GDM1 (cell line): ENCODE measurements around the gene PTPRK.

ENCODE experiments used
- DNase-seq: peaks from one replicate; lab custom pipeline; 2025; lab: John Stamatoyannopoulos, UW

Gene PTPRK

DNA sequence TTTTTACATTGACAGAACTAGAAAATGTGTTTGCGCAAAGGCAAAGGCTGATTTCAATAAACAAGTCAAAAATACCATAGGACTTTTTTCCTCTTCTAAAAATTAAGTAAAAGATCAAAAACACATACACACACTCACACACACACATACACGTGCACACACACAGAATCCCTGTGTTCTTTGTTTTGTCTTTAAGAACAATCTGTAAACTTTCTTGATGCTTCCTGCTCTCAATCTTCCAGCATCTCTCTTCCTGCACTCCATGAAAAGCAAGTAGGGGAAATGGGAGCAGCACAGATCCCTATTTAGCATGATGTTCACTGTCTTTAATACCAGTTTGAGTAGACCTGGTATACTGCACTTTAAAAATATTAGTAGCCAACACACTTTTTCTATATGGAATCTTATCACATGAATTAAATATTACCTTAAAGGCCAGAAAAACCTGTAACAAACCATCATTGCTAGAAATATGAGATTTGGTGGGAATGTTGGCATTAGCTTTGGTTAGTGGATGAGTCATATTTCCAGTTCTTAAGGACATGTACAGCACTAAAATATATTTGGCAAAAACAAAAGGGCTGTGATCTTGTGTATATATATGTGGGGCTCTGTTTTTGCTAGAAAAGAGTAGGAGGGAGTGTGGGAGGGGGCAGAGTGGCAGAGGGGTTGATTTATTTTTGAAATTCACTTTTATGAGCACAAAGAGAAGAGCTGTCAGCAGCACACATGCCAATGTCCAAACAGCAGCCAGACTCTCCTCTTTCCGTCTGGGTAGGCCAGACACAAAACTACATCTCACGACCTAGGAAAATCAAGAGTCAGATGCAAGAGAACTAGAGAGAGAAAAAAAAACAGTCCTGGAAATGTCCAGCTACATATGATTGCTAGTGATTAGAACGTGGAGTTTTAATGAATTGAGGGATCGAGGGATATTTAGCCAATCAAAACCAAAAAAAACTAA lies 4.6 kb downstream of the PTPRK start:
- DNase-seq: no peak

DNA sequence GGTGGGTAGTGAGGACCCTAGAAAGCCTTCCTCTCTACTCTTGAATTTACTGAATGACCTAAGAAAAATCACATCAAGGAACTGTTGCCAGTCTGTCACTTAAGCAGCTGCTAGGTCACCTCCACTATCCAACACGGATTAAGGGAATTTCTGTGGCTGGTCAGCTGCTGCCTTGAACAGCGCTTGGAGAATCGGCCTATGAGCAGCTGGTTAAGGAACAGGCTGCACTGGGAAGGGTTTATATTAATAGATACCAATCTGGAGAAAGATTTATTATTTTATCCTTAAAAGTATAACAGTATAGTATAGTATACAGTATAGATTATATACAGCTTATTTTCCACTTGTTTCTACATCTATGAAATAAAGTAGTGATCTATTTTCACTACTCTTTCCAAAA lies 6.5 kb downstream of the PTPRK start:
- no peak for DNase-seq

DNA sequence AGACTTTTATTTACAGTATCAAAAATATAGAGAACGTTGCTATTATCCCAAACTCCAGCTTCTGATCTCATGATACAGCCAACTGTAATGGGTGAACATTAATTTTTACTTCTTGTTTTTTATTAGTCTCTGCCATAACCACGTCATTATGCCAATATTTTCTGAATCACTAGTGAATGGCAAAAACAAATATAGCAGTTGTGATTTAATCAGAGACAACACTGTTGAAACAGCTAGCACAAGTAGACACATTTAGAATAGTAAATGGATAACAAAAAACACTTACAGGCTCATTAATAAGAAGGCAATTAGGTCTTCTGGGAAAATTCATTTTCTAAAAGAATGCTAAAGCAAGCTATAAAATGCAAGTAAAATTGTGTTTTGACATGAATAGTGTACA lies 8.1 kb downstream of the PTPRK start:
- no peak for DNase-seq

DNA sequence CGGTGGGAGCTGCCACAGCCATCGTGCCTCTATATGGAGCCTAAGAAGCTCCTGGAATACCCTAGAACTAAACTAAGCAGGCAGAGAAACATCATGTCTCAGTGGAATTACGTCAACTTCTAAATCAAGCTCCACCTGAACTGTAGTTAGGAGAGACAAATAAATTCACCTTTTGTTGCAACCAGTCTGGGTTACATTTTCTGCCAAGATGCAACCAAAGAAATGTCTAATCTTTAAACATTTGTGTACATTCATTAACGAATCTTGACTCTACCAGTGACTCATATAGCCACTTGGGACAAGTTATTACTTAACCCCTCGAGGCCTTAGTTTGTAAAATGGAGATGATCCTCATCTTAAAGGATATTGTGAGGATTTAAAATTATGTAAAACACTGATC lies 8.9 kb downstream of the PTPRK start:
- no peak for DNase-seq

DNA sequence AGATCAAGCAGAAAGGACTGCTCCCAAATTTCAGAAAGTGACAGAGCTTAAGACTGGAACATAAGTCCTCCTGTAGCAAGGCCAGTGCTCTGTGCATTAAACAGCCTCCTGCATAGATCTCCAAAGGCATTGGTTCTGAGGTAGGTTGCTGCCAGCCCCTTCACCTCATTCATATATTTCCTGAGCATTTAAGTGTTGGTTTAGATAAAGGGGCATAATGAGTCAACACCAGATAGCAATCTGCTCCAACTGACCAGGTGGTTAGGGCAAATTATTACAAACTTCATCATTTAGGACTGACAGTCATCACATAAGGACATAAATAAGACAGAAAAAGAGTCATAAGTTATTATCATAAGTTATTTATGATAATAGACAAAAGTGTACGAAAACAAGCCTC lies 10.7 kb downstream of the PTPRK start:
- no peak for DNase-seq

DNA sequence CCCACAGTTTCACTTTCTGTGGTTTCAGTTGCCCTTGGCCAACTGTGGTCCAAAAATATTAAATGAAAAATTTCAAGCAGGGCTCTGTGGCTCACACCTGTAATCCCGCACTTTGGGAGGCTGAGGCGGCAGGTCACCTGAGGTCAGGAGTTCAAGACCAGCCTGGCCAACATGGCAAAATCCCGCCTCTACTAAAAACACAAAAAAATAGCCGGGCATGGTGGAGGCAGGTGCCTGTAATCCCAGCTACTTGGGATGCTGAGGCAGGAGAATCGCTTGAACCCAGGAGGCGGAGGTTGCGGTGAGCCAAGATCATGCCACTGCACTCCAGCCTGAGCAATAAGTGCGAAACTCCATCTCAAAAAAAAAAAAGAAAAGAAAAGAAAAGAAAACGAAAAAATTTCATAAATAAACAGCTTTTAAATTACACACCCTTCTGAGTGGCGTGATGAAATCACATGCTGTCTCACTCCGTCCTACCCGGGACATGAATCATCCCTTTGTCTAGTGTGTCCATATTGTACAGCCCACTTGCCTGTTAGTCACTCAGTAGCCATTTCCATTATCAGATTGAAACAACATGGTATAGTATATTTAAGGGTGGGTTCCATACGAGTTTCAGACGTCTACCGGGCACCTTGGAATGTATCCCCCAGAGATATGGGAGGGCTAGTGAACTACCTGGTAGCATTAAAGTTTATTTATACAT lies 11.7 kb downstream of the PTPRK start:
- no peak for DNase-seq

DNA sequence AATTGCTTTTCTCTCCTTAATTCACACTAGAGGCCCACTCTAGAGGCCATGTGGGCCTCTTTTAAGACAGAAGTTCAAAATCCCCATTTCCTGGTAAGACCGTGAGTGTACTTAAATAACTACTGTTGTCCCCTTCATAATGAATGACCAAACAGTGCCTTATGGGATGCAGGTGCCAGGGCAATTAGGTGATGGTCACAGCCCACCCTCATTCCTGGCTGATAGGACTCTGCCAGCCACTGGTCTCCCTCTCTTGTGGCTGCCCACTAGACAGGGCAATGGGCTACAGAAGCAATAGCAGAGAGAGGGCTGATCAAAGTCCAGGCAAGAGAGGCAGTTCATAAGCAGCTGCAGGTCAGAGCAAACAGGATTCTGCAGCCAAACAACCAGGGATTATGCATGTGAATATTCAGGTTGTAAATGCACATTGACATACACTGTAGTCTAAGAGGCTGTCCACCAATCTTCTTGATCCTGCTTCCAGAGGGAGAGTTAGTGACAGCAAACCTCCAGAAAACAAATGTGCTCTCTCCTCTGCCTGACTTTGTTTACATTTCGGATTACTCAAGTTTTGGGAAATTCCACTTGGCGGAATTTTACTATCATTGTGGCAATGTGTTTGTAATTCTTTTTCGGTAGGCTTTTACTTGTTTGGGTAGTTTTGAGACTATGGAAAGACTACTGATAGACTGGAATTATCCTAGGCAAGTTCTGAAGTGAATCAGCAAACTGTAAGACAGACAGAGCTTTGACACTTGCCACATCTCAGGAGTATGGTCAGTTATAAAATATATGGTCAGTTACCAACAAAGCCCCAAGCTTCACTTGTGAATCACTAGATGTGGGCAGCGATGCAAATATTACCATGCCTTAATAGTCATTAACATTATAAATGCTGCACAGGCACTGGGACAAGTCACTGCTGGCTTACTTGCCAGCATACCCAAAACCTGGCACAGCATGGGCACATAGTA lies 12.8 kb downstream of the PTPRK start:
- DNase-seq: no peak

DNA sequence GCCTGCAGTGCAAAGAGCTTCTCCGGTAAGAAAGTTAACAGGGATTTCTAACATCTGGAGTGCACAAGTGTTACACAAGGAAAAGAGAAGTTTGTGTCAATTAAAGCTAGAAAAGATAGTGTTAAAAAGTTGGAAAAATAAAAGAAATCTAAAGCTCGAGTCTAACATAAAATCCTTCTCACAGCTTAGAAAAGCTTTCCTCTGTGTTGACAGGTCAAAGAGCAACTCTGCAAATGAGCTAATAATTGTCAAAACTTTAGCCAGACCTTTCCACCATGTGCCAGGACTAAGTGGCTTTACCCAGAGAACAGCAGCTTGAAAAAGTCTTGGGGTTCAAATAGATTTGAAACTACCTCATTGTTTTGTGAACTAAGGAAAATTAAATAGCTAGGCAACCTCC lies 14.8 kb downstream of the PTPRK start:
- DNase-seq: no peak

DNA sequence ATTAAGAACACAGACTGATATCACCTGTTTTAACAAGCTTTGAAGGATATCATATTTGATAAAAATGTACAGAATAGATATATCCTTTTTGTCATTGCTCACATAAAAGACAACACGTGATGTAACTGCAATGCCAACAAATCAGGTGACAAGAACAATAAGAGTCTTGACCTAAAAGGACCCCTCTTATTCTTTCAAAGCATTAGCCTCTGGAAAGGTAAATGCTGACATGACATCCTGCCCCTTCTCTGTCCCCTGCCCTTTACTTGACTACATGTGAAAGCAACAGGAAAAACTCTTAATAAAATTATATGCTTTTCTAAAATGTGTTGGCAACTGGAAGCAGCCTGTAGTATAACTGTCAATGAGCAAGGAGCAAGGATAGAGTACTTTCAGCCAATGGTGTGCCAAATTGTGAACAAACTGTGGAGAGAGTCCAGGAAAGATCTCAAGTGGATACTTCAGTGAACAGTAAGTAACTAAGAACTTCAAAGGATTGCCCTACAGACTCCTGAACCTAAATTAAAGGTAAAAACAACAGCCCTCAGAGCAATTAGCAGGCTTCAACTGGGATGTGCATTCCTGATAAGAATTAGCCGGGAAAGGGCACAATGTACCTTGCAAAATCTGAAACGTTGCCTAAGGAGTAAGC lies 16.3 kb downstream of the PTPRK start:
- no peak for DNase-seq

DNA sequence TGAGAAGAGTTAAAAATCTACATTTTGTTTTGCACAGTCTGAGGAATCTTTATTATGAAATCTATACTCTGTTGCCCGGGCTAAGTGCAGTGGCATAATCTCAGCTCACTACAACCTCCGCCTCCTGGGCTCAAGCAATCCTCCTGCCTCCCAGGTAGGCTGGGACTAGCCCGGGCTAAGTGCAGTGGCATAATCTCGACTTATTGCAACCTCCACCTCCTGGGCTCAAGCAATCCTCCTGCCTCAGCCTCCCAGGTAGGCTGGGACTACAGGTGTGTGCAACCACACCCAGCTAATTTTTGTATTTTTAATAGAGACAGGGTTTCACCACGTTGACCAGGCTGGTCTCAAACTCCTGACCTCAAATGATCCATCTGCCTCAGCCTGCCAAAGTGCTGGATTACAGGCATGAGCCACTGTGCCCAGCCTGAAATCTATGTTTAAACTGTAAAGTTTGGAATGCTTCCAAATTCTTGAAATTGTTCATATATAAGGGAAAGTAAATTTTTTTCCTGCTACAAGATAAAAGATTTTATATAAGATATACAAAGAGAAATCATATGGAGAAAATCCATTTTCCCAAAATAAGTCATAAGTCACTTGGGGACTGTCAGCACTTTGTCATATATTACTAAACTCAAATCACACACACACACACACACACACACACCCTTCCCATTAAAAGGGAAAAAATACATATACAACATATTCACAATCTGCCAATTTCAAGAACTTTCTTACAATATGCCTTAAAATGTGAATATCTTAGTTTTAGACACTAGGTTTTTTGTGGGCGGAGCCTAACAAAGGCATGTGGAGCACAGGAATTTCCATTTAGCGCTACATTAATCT lies 19.4 kb downstream of the PTPRK start:
- DNase-seq: no peak

DNA sequence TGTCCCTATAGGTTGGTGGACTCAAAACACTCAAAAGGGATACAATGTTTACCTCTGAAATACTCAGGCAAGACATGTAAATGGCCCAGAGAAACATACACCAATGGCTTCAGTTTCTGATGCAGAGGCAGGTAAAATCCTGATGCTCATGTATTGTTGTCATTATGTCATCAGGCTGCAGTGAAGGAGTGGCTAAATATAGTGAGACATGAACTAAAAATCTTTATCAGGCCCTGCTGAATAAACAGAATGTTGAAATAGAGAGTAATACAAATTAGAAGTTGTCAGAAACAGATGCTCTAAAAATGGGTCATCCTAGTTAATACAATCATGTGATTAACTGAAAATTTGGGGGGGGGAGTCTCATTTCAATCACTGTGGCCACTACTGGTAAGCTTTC lies 20.4 kb downstream of the PTPRK start:
- no peak for DNase-seq

DNA sequence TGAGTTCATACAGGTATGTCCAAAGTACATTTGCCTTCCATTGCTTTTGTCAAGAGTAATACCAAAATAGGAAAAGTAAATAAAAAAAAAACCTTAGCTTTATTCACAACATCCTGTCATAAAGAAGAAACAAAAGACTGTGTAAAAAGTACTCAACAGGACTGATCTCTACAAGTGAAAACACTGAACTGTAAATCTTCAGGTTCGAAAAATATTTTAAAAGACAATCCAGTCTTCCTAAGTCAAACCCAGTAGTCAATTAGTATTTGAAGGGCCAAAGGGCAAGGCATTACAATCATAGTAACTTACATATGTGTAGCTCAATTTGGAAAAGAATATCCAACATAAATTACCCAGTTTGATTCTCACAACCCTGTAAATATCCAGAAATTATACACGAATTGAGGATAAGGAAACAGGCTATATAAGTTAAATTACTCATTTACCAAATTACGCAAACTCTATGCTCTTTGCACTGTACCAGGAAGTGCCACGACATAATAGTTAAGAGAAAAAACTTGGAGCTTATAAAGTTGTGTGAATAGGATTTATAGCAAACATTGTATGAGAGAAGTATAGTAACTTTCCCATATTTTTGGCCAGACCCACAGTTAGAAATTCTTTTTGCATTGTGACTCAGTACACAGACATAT lies 21.2 kb downstream of the PTPRK start:
- DNase-seq: no peak

DNA sequence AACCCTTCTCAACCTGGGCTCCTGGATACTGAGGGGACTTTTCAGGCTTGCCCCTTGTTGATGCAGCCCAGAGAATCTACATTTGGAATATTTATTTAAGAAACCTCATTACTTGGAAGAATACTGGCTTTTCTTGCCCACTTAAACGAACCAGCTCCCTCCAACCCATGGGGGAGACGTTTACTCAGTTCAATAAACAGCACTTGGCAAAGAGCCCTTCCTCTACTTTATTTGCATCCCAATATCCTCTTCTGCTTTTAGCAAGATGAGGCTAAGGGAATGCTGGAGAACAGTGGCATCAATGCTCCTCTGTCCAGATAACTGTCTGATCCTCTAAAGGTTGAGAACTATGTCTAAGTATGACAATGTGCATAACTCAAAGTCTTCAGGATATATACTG lies 22.2 kb downstream of the PTPRK start:
- DNase-seq: no peak

DNA sequence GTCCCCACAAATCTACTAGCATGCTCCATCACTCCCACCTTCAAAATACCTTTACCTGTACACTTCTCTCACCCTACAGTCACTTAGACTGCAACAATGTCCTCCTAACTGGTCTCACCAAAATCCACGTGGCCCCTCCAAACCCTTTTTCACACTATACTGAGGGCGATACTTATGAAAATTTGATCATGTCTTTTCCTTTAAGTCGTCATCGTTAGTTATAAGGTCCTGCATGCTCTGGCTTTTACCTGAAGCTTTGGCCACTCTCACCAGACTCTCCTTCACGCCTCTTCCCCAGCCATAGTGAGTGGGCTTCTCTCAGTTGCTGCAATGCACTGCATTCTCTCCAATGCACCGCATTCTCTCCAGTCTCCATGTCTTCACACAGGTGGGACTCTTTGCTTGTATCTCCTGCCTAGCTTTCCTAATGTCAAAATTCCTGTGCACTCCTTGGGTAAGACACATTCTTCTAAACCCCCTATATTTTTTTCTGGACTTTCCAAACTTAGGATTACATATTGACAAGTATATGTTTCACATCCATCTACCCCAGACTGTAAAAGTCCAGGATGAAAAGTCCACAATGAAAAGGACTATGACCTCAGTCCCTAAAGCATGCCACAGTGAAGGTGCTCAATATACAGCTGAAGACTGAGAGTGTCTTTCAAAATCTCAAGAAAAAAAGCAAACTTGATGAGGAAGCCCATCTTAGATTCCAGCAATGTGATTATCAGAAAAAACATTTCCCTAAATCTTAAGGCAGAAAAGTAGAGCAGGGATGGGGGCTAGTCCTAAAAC lies 24.7 kb downstream of the PTPRK start:
- no peak for DNase-seq

DNA sequence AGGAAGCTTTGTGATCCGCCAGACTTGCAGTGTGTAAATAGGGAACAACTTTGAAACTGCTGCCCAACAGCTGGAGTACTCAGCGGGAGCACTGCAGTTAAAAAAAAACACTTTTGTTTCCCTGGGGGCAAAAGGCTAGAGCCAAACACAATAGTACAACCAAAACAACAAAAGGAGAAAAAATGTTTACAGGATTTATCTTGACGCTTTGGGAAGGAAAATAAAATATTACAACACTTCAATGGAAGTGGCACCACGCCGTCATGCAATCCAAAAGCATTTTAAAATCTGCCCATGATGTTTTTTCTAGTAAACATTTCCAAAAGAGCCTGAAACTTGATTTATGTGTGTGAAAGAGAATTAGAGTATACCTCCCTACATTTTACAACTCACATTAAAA lies 26.0 kb downstream of the PTPRK start:
- DNase-seq: no peak

DNA sequence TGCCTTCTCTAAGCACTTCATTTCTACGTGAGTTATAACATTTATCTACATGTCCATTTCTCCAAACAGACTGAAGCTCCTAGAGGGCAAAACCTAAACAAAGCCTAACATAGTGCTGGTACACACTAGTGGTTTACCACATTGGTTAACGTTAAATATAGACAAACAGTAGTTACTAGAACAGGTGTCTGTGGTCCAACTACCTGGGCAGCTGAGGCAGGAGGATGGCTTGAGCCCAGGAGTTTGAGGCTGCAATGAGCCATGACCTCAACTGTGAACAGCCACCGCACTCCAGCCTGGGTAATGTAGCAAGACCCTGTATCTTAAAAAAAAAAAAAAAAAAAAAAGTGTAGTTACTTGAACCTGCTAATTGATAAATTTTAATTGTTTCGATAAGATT lies 26.5 kb downstream of the PTPRK start:
- no peak for DNase-seq

DNA sequence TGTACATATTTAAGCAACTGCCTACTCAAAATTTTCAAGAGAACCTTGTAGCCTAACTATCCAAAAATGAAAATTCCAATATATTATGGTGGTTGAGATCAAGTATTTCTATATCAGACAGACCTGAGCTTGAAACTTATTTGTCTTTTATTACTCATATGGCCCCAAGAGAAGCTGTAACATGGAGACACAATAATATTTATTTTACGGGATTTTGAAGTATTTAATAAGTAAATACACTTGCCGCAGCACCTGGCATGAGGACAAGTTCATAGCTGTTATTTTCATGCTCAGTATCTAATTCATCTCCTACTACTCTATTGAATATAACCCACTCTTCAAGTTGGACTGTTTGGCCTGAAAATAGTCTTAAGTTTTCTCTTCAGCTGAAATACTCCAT lies 28.0 kb downstream of the PTPRK start:
- DNase-seq: no peak

DNA sequence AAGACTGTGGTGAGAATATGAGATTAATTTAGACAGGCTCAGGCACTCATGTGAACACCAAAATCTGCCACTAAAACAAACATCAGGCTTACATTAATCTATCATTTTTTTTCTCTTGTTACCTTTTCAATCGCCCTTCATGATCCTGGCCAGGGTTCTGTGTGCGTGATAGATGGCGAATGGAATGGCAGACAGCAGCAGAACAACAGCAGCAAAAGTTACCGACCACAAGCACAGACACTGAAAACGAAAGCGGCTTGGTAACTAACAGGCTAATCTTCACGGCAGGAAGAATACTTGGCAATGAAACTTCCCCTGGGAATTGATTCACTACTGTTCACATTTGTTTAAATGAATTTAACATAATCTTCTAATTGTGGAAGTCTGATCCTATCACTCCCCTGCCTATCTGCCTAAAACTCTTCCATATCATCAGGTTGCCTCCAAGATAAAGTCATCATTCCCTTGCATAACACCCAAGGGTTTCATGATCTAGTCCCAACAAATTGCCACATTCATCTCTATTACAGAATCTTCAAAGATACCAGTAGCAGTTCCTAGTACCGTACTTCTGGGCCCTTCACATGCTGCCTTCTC lies 28.7 kb downstream of the PTPRK start:
- DNase-seq: no peak

DNA sequence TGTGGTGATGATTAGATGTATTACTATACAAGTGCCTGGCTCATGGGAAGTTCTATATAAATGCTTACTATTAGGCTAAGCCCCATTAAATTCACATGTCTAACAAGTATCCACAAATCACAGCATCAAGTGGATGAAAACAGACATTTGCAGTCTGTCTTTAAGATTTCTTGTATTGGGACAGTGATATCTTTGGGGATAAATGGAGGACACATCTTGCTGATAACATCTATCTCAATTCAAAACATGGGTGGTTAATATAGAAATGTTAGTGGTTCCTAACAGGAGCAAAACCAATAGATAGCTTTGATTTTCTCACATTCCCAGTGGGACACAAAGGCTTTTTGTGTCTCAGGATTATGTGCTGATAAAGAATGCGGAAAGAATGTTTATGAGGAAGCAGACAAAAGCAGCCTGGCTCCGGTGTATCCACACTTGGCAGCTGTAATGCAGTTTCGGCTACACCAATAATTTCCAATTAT lies 29.3 kb downstream of the PTPRK start:
- DNase-seq: no peak
